ENCODE measurements around the gene PCSK2.

Gene PCSK2

GRCh38 chr20:17364681-17365080 lies 137.8 kb downstream of the PCSK2 start:
- H3K4me3 ChIP-seq (ENCODE audit: extremely low read depth, insufficient read depth, low read length, poor library complexity, severe bottlenecking): no peak overlapping the region
- no peak overlapping the region for H3K27ac ChIP-seq (ENCODE audit: low read depth, low read length, severe bottlenecking)
- WGBS, 2 experiments (ENCODE audit: insufficient coverage in 2 of 2): 87 to 100% methylated on average over 1 to 3 of the region's 4 CpGs
- peaks cover 7% of the 10 kb centered on the region for H3K36me3 ChIP-seq (ENCODE audit: control insufficient read depth, insufficient read depth, low read length)
- H3K4me1 ChIP-seq (ENCODE audit: control insufficient read depth, insufficient read depth, low read length, poor library complexity, severe bottlenecking): no peaks in the 10 kb centered on the region
- H3K9me3 ChIP-seq (ENCODE audit: control insufficient read depth, low read length): no peaks in the 10 kb centered on the region

GRCh38 chr20:17365831-17366230 lies 139.0 kb downstream of the PCSK2 start:
- no peaks in the 10 kb centered on the region for H3K9me3 ChIP-seq (ENCODE audit: control insufficient read depth, low read length)
- H3K4me3 ChIP-seq (ENCODE audit: extremely low read depth, insufficient read depth, low read length, poor library complexity, severe bottlenecking): no peak overlapping the region
- no peak overlapping the region for H3K27ac ChIP-seq (ENCODE audit: low read depth, low read length, severe bottlenecking)
- no peaks in the 10 kb centered on the region for H3K36me3 ChIP-seq (ENCODE audit: control insufficient read depth, insufficient read depth, low read length)
- 96 to 100% methylated on average over 2 to 4 of the region's 4 CpGs for WGBS, 2 experiments (ENCODE audit: insufficient coverage in 2 of 2)
- no peaks in the 10 kb centered on the region for H3K4me1 ChIP-seq (ENCODE audit: control insufficient read depth, insufficient read depth, low read length, poor library complexity, severe bottlenecking)

- no peaks in the 10 kb centered on the region for H3K4me1 ChIP-seq (ENCODE audit: control insufficient read depth, insufficient read depth, low read length, poor library complexity, severe bottlenecking)
- H3K27ac ChIP-seq (ENCODE audit: low read depth, low read length, severe bottlenecking): no peak overlapping the region
- H3K4me3 ChIP-seq (ENCODE audit: extremely low read depth, insufficient read depth, low read length, poor library complexity, severe bottlenecking): no peak overlapping the region
- 75 to 93% methylated on average over 1 to 2 of the region's 2 CpGs for WGBS, 2 experiments (ENCODE audit: insufficient coverage in 2 of 2)
- H3K9me3 ChIP-seq (ENCODE audit: control insufficient read depth, low read length): no peaks in the 10 kb centered on the region
- no peaks in the 10 kb centered on the region for H3K36me3 ChIP-seq (ENCODE audit: control insufficient read depth, insufficient read depth, low read length)
Measured at GRCh38 chr20:17369506-17369905, 142.7 kb downstream of the PCSK2 start.

- no peaks in the 10 kb centered on the region for H3K36me3 ChIP-seq (ENCODE audit: control insufficient read depth, insufficient read depth, low read length)
- no peak overlapping the region for H3K4me3 ChIP-seq (ENCODE audit: extremely low read depth, insufficient read depth, low read length, poor library complexity, severe bottlenecking)
- H3K4me1 ChIP-seq (ENCODE audit: control insufficient read depth, insufficient read depth, low read length, poor library complexity, severe bottlenecking): no peaks in the 10 kb centered on the region
- no peak overlapping the region for H3K27ac ChIP-seq (ENCODE audit: low read depth, low read length, severe bottlenecking)
- 74 to 80% methylated on average over 4 to 5 of the region's 6 CpGs for WGBS, 2 experiments (ENCODE audit: insufficient coverage in 2 of 2)
- no peaks in the 10 kb centered on the region for H3K9me3 ChIP-seq (ENCODE audit: control insufficient read depth, low read length)
Measured at GRCh38 chr20:17372806-17373440, 146.1 kb downstream of the PCSK2 start.

GRCh38 chr20:17374086-17374485 lies 147.2 kb downstream of the PCSK2 start:
- WGBS, 2 experiments (ENCODE audit: insufficient coverage in 2 of 2): 88 to 91% methylated on average over 4 of the region's 5 CpGs
- Histone ChIP-seq H3K9me3 (ENCODE audit: control insufficient read depth, low read length) (no peaks in the 10 kb centered on the region), H3K36me3 (ENCODE audit: control insufficient read depth, insufficient read depth, low read length) (no peaks in the 10 kb centered on the region), H3K27ac (ENCODE audit: low read depth, low read length, severe bottlenecking) (no peak overlapping the region), H3K4me3 (ENCODE audit: extremely low read depth, insufficient read depth, low read length, poor library complexity, severe bottlenecking) (no peak overlapping the region), H3K4me1 (ENCODE audit: control insufficient read depth, insufficient read depth, low read length, poor library complexity, severe bottlenecking) (no peaks in the 10 kb centered on the region)

GRCh38 chr20:17376031-17376430 lies 149.2 kb downstream of the PCSK2 start:
- Histone ChIP-seq H3K4me1 (ENCODE audit: control insufficient read depth, insufficient read depth, low read length, poor library complexity, severe bottlenecking) (no peaks in the 10 kb centered on the region), H3K27ac (ENCODE audit: low read depth, low read length, severe bottlenecking) (no peak overlapping the region), H3K36me3 (ENCODE audit: control insufficient read depth, insufficient read depth, low read length) (no peaks in the 10 kb centered on the region), H3K9me3 (ENCODE audit: control insufficient read depth, low read length) (no peaks in the 10 kb centered on the region), H3K4me3 (ENCODE audit: extremely low read depth, insufficient read depth, low read length, poor library complexity, severe bottlenecking) (no peak overlapping the region)
- 97 to 100% methylated on average over 2 to 5 of the region's 5 CpGs for WGBS, 2 experiments (ENCODE audit: insufficient coverage in 2 of 2)

- no peaks in the 10 kb centered on the region for H3K9me3 ChIP-seq (ENCODE audit: control insufficient read depth, low read length)
- no peak overlapping the region for H3K4me3 ChIP-seq (ENCODE audit: extremely low read depth, insufficient read depth, low read length, poor library complexity, severe bottlenecking)
- H3K4me1 ChIP-seq (ENCODE audit: control insufficient read depth, insufficient read depth, low read length, poor library complexity, severe bottlenecking): no peaks in the 10 kb centered on the region
- H3K27ac ChIP-seq (ENCODE audit: low read depth, low read length, severe bottlenecking): no peak overlapping the region
- WGBS, 2 experiments (ENCODE audit: insufficient coverage in 2 of 2): 93% methylated on average over 3 of the region's 3 CpGs; no CpG with 5 or more reads in 1 of the 2 experiments
- H3K36me3 ChIP-seq (ENCODE audit: control insufficient read depth, insufficient read depth, low read length): no peaks in the 10 kb centered on the region
Measured at GRCh38 chr20:17377231-17377630, 150.4 kb downstream of the PCSK2 start.

GRCh38 chr20:17379651-17380050 lies 152.8 kb downstream of the PCSK2 start:
- no peaks in the 10 kb centered on the region for H3K9me3 ChIP-seq (ENCODE audit: control insufficient read depth, low read length)
- 89 to 96% methylated on average over 1 to 2 of the region's 2 CpGs for WGBS, 2 experiments (ENCODE audit: insufficient coverage in 2 of 2)
- H3K27ac ChIP-seq (ENCODE audit: low read depth, low read length, severe bottlenecking): no peak overlapping the region
- no peaks in the 10 kb centered on the region for H3K36me3 ChIP-seq (ENCODE audit: control insufficient read depth, insufficient read depth, low read length)
- no peaks in the 10 kb centered on the region for H3K4me1 ChIP-seq (ENCODE audit: control insufficient read depth, insufficient read depth, low read length, poor library complexity, severe bottlenecking)
- no peak overlapping the region for H3K4me3 ChIP-seq (ENCODE audit: extremely low read depth, insufficient read depth, low read length, poor library complexity, severe bottlenecking)

- H3K36me3 ChIP-seq (ENCODE audit: control insufficient read depth, insufficient read depth, low read length): no peaks in the 10 kb centered on the region
- 82 to 84% methylated on average over 2 to 3 of the region's 4 CpGs for WGBS, 2 experiments (ENCODE audit: insufficient coverage in 2 of 2)
- no peak overlapping the region for H3K27ac ChIP-seq (ENCODE audit: low read depth, low read length, severe bottlenecking)
- H3K4me3 ChIP-seq (ENCODE audit: extremely low read depth, insufficient read depth, low read length, poor library complexity, severe bottlenecking): no peak overlapping the region
- no peaks in the 10 kb centered on the region for H3K9me3 ChIP-seq (ENCODE audit: control insufficient read depth, low read length)
- no peaks in the 10 kb centered on the region for H3K4me1 ChIP-seq (ENCODE audit: control insufficient read depth, insufficient read depth, low read length, poor library complexity, severe bottlenecking)
Measured at GRCh38 chr20:17380801-17381200, 154.0 kb downstream of the PCSK2 start.

GRCh38 chr20:17381724-17382123 lies 154.9 kb downstream of the PCSK2 start:
- H3K27ac ChIP-seq (ENCODE audit: low read depth, low read length, severe bottlenecking): no peak overlapping the region
- WGBS, 2 experiments (ENCODE audit: insufficient coverage in 2 of 2): 100% methylated on average over 1 of the region's 4 CpGs; no CpG with 5 or more reads in 1 of the 2 experiments
- H3K4me1 ChIP-seq (ENCODE audit: control insufficient read depth, insufficient read depth, low read length, poor library complexity, severe bottlenecking): no peaks in the 10 kb centered on the region
- H3K9me3 ChIP-seq (ENCODE audit: control insufficient read depth, low read length): no peaks in the 10 kb centered on the region
- H3K4me3 ChIP-seq (ENCODE audit: extremely low read depth, insufficient read depth, low read length, poor library complexity, severe bottlenecking): no peak overlapping the region
- no peaks in the 10 kb centered on the region for H3K36me3 ChIP-seq (ENCODE audit: control insufficient read depth, insufficient read depth, low read length)

GRCh38 chr20:17385798-17386197 lies 159.0 kb downstream of the PCSK2 start:
- Histone ChIP-seq H3K4me1 (ENCODE audit: control insufficient read depth, insufficient read depth, low read length, poor library complexity, severe bottlenecking) (no peaks in the 10 kb centered on the region), H3K27ac (ENCODE audit: low read depth, low read length, severe bottlenecking) (no peak overlapping the region), H3K36me3 (ENCODE audit: control insufficient read depth, insufficient read depth, low read length) (no peaks in the 10 kb centered on the region), H3K9me3 (ENCODE audit: control insufficient read depth, low read length) (no peaks in the 10 kb centered on the region), H3K4me3 (ENCODE audit: extremely low read depth, insufficient read depth, low read length, poor library complexity, severe bottlenecking) (no peak overlapping the region)
